Measurements from ENCODE around the gene ESRRG.
"Not testable (repeated sequence)": the region's sequence is repeated elsewhere in the genome, so short reads cannot be mapped to it uniquely, and the experiment has no call there.

The ESRRG gene

DNA sequence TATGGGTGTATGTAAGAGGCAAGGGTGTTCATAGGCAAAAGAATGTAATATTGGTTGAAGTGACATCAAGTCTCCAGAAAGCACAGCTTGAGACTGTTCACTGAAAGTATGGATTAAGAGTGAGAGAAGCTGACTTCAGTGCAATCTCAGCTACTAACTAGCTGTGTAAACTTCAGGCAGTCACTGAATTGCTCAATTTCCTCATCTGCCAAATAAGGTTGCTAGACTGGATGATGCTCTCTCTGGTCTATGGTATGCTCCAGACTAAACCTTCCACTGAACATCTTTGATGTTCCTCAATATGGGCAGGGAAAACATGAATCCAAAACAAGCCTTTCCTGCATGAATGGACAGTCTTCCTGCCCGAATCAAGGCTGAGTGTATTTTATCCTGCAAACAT, 188.2 kb downstream of the ESRRG start:
- in situ Hi-C loops (cut with MboI; ENCODE audit: low pct_unique_long_range_greater_than_20kb, low sequenced_read_pairs) = no loop called here
- no peak for DNase-seq

DNA sequence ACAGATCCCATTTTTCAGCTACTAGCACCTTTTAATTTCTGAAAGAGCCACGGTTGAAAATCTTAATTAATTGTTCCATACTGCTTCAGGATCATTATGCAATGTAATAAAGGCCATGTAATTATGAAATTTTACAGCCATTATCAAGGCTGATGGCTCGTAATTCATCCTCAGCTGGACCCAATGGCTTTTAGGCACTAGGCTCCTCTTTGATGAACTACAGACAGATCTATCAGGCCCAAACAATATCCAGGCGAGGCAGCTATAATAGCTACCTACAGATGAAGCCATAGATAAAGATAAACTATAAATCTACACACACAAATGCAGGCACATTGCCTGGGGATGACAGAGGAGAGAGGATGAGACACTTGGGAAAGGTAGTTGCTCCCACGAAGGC, 189.5 kb downstream of the ESRRG start:
- in situ Hi-C loops (cut with MboI; ENCODE audit: low pct_unique_long_range_greater_than_20kb, low sequenced_read_pairs) = no loop called here
- no peak for DNase-seq

DNA sequence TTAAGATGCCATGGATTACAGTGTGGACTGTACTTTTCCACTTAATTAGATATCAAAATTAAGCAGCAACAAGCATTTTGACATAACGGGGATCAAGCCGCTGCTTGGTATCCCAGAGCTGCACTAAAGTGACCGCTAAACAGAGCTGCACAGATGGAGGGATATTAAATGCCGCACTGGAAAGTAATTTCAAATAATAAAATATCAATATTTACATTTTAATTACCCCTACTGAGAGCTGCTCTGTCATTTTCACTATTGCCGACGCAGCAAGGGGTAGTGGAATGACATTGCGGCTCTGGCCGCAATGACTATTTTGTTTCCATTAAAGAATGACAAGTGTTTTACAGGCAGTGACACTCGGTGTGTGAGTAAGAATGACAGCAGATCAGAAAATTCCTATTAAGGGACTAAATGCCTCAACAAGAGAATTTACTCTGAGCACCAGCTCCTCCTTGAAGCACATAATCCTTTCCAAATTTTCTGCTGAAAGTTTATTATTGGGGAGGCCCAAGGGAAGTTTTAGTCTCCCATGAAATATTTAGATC, 190.9 kb downstream of the ESRRG start:
- in situ Hi-C loops (cut with MboI; ENCODE audit: low pct_unique_long_range_greater_than_20kb, low sequenced_read_pairs) = no loop called here
- no peak for DNase-seq

DNA sequence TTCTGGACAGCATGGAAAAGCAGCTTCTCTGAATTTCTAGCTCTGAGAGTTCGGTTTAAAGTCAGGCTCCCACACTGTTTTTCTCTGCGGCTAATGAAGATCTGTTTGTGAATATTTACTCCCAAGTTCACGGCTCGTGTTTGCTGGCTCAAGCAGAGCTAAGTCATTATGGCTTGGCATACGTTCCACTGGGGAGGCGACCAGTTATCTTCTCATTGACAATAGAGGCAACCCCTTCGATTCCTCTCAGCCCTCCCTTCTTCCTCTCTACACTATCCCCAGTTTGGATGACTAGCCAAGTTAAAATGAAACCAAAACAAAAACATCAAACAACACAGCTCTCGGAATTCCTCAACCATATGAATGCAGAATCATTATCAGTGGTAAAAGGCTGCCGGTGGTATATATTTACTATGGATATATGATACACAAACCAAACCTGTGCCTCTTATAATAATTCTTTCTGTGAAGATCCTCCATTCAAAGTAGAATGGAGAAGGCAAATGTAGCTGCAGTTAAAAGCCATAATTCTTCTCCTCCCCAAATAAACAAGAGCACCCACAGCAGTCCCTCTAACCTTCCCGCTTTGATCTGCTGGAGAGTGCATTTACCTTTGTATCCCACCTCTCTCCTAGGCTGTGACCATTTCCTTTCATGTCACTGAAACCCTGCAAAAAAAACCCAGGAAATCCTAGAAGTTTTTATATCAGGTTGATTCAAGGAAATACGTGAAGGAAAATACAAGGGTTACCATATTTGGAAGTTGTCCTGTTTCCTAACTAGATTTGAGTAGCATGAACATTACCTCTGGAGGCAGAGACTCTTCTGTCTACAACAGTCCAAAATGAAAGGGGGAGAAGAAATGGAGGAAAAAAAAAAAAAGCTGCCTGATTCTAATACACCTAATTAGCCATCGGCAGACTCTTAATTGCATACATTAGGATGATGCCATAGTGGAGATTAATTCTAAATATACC, 191.7 kb downstream of the ESRRG start:
- DNase-seq = no peak

DNA sequence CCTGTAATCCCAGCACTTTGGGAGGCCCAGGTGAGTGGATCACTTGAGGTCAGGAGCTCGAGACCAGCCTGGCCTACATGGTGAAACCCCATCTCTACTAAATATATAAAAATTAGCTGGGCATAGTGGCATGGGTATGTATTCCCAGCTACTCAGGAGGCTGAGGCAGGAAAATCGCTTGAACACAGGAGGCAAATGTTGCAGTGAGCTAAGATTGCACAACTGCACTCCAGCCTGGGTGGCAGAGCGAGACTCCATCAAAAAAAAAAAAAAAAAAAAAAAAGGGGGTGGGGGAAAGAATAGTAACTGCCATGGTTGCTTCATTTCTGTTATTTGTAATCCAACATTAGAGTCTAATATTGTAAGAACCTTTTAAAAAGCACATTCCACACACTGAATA, 193.4 kb downstream of the ESRRG start:
- DNase-seq; in situ Hi-C loops (cut with MboI; ENCODE audit: low pct_unique_long_range_greater_than_20kb, low sequenced_read_pairs): not testable (repeated sequence)

More for the DNA sequence above, 191.7 kb downstream of the ESRRG start:
- in situ Hi-C loops (cut with MboI; ENCODE audit: low pct_unique_long_range_greater_than_20kb, low sequenced_read_pairs) = no loop called here

DNA sequence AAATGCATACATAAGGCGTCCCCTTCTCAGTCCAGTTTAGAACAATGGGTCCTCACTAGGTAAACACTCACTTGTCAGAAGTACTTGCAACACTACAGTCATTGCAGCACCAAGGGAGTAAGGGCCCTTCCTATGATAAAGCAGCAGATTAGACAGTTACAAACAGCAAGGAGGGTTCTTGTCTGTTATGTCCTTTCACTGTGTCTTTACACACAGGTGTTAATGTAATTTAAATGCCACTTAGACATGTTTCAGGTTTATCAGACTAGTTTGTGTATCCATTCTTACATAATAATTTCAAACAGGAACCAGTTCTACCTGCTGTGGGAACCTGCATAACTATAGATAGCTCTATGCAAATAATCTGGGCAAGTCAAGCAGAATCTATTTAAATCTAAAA, 194.4 kb downstream of the ESRRG start:
- in situ Hi-C loops (cut with MboI; ENCODE audit: low pct_unique_long_range_greater_than_20kb, low sequenced_read_pairs) = no loop called here
- no peak for DNase-seq

DNA sequence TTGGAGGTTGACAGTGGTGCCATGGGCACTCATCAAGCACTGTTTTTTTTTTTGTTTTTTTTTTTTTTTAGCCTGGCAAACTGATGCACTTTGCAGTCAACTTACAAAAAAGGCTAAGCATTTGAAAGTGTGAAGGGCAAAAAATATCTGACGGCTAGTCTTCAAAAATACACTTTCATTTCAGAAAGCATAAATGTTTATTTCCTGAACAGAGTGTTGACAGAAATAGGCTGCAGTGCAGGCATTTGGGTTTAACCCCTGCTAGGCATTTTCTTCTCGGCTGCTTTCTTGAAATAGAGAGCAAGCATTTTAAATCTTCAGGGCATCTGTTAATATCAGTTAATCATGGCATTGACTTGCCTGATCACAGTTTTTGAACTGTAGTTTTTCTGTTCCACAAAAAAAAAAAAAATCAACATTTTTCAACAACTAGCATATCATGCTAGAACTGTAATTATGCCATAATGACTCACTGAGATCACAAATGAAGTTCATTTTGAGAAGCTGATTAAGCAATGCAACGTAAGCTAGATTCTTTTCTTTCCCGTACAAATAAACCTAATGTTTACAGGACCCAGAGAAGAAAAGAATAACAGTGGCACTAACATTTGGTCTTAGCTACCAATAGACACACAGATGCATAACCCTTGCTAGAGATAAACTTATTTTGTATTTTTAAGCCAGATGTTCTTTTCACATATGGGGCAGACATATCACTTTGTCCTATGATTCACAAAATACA, 199.6 kb downstream of the ESRRG start:
- in situ Hi-C loops (cut with MboI; ENCODE audit: low pct_unique_long_range_greater_than_20kb, low sequenced_read_pairs) = no loop called here
- DNase-seq = no peak

DNA sequence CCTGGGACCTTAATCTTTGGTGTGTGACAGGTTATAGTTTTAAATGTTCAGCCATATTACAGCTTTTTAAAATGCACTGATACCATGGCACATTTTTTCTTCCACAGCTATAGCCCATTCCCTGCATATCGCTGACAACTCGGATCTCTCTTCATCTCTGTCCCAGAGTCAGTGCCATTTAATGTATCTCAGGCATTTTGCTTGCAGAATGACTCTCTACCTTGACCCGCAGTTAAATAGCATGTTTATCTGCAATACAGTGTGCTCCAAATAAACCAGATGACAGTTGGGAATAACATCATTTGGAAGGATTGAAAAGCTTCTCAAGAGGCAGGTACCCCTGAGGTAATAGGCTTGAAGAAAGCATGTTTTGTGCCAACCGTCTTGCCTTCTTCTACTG, 200.2 kb downstream of the ESRRG start:
- in situ Hi-C loops (cut with MboI; ENCODE audit: low pct_unique_long_range_greater_than_20kb, low sequenced_read_pairs) = no loop called here
- DNase-seq = no peak

DNA sequence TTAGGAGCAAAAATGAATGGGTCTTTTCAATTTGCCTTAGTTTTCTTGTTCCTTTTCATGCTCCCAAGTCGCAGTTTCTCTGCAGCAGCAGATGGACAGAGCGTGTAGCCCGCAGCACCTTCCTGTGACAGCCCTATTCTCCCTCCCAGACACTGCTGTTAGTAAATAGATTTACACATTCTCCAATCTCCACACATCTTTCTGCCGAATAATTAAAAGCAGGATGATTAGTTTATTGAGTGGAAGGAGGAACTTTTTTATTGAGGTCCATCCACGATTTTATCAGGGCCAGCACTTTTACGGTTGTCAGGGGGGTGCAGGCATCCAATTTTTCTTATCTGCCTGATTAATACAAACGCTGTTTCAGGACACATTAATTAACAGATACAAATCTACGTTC, 201.8 kb downstream of the ESRRG start:
- in situ Hi-C loops (cut with MboI; ENCODE audit: low pct_unique_long_range_greater_than_20kb, low sequenced_read_pairs) = no loop called here

DNA sequence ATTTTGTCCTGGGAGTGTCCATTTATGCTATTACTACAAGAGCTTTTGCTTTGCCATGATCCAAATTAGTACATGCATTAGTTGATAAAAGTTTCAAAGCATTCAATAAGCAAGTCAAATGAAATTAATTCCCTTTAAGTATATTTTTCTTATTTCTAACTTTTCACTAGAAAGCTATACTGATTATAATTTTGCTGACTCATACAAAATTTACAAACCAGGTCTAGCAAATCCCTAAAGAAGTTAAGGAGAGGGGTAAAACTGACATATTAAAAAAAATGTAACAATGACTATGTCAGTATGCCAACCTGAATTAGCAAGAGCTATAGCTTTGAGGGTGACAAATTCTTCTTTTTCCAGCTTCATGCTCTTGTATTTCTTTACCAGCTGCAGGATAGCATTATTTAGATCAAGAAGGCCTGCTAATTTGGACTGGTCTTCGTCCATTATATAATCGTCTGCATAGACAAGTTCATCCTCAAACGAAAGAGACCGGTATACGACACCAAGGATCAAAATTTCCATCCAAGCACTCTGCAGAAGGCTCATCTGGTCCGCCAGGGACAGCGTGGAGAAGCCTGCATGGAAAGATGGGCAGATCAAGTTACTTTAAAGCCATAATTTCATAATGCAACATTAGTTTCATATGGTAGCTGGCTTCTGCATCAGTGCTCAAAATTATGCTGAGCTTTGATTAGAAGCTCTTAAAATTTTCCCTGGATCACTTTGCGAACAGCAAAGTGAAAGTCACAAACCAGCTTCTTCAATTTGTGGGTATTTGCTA, 204.2 kb downstream of the ESRRG start:
- in situ Hi-C loops (cut with MboI; ENCODE audit: low pct_unique_long_range_greater_than_20kb, low sequenced_read_pairs) = no loop called here
- DNase-seq = no peak

More for the DNA sequence above, 201.8 kb downstream of the ESRRG start:
- DNase-seq = no peak

DNA sequence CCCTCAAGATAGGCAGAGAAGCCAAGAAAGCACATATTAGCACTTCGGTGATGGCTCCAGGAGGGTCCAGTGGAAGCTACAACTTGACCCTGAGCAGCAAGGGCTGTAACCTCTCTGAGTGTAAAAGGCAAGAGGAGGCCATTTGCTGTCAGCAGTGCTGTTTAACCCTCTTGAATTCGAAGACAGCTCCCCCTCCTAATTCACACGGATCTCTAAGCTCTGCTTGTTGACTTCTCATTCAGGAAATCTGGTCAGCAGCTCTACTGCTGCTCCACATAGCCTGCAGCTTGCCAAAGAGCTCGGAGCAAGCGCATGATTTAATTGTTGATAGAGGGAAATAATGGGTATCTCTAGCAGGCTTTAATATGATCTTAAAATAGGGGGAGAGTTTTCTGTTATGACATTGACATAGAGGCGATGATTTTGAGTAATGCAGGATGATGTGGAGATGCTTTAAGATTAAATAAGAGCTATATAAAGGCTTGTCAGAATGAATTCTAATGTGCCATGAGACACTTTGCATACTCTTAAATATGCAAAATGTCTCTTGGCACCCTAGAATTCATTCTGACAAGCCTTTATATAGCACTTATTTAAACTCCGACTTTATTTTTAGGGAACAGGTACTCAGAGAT, 220.6 kb downstream of the ESRRG start:
- no peak for DNase-seq
- in situ Hi-C loops (cut with MboI; ENCODE audit: low pct_unique_long_range_greater_than_20kb, low sequenced_read_pairs) = no loop called here

DNA sequence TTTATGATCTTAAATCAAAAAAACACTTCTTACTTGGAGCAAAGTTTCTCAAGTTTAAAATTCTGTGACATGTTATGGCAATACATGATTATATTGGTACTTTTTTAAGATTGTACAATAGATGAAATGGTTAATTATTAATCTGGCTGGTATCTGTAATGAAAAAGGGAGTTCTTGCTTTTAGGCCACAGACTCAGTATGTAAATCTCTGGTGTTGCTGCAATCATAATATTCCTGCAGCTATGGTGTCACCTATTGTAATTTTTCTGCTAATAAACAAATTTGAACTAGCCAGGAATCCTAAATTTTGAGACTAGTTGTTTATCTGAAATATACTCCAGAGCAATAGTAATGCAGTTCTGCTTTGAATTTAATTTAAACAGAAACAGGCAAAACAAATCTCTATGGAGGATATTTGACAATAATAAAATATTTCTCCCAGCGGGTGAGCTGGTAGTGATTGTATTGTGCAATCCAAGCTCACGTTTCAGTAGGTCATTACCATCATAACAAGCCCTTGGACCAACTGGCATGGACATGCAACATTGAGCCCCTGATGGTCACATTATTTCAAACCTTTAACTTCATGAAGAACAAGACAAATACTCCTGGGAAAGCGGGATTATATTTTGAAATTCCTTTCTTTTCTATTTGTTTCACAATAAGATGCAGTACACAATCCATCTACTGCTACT, 222.8 kb downstream of the ESRRG start:
- no peak for DNase-seq
- in situ Hi-C loops (cut with MboI; ENCODE audit: low pct_unique_long_range_greater_than_20kb, low sequenced_read_pairs) = no loop called here

DNA sequence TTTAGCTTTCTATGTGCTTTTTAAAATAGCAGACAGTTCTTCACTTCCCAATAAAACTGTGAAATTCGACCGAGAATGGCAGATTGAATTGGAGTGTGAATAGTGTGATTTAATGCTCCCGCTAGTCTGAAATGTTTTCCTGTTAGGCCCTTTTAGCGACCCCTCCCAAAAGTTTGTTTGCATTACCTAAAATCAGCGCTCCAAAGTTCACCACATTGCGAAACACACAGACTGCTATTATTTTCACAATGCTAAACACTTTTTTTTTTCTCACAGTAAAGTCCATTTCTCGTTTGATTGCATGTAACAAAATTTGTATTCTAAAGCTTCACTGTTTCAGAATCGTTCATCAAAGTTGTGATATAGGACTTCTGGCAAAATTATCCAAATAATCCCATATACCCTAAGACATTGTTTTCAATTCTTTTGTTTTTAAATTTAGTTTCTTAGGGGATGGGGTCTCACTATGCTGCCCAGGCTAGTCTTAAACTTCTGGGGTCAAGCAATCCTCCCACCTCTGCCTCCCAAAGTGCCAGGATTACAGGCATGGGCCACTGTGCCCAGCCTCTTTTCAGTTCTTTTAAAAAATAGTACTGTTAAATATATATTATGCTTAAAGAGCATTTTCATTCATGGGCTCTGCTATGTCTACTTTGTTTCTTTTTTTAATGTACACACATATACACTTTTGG, 223.5 kb downstream of the ESRRG start:
- in situ Hi-C loops (cut with MboI; ENCODE audit: low pct_unique_long_range_greater_than_20kb, low sequenced_read_pairs) = no loop called here
- no peak for DNase-seq

DNA sequence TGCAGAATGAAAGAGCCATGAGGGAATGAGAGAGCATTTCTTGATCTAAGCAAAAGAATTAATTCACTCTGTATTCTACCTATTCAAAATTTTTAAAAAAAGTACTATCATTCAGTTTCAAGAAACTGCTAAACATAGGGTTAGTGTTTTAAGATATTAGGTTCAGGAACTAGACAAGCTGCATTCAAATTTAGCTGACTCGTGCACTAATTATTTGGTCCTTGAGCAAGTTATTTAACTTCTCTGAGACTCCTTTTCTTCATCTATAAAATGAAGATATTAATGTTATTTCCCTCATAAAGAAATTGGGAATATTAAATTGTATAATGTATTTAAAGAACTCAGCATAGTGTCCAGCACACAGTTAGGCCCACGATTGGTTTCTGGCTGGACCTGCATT, 225.0 kb downstream of the ESRRG start:
- in situ Hi-C loops (cut with MboI; ENCODE audit: low pct_unique_long_range_greater_than_20kb, low sequenced_read_pairs) = no loop called here
- no peak for DNase-seq

DNA sequence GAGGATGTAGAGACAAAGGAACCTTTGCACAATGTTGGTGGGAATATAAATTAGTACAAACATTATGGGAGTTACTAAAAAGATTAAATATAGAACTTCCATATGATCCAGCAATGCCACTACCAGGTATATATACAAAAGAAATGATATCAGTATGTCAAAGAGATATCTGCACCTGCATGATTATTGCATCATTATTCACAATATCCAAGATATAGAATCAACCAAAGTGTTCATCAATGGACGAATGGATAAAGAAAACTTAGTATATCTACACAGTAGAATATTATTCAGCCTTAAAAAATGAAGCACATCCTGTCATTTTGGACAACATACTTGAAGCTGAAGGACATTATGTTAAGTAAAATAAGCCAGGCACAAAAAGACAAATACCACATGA, 238.2 kb downstream of the ESRRG start:
- no peak for DNase-seq
- in situ Hi-C loops (cut with MboI; ENCODE audit: low pct_unique_long_range_greater_than_20kb, low sequenced_read_pairs) = no loop called here

DNA sequence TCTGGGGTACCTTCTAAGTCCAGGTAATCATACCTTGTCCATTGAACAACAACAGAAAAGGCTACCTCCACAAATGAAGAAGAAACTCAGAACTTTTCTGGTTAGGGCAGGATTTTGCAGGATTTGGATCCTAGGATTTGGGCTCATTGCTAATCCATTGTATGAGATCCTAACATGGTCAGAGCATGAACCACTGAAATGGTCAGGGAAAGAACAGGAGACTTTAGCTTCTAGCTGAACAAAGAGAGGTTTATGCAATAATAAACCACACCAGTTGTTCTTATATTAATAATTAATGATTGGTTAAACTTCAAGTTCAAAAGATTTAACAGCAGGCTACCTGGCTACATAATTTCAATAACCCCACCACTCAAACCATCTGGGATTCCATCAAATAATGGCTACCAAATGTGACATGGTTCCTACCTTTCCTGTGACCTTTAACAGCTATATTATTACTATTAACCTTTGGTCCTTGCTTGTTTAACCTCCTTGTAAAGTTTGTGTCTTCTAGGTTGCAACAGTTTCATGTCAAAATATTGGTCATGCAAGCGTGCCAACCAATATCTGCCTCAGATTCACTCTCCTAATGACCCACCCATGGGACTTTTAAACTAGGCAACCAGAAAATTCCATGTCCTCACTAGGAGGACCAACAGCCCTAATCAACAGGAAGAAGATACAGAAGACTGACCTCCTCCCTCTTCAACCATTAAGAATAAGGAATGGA, 239.4 kb downstream of the ESRRG start:
- in situ Hi-C loops (cut with MboI; ENCODE audit: low pct_unique_long_range_greater_than_20kb, low sequenced_read_pairs) = no loop called here

DNA sequence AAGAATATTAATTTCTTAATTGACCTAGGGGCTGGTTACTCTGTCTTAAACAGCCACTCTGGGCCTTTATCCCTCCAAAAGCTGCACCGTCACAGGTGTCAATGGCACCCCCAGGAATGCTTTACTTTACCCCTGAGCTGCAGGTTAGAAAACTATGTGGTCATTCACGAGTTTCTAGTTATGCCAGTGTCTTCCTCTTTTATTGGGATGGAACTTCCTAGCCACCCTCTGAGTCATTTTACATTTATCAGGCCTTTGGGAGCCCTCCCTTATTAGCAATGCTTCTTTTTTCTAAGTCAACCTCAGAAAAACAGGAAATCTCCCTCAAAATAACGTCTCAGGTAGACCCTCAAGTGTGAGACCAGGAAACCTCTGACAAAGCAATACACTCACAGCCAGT, 240.6 kb downstream of the ESRRG start:
- DNase-seq = no peak
- in situ Hi-C loops (cut with MboI; ENCODE audit: low pct_unique_long_range_greater_than_20kb, low sequenced_read_pairs) = no loop called here

More for the DNA sequence above, 239.4 kb downstream of the ESRRG start:
- DNase-seq = no peak

Measured in KBM-7 (cell line).